T-helper 9 cell (primary cell): ENCODE results near the gene IMMP2L.
"Not testable (repeated sequence)": the region's sequence is repeated elsewhere in the genome, so short reads cannot be mapped to it uniquely, and the experiment has no call there.

ENCODE experiments used
- DNase-seq: peaks from one replicate; pipeline ENCODE4 v3.0.0-alpha.2; 2020

Gene IMMP2L

GRCh38 chr7:110664803-110665202 lies 897.5 kb downstream of the IMMP2L start:
- DNase-seq: no peak

- DNase-seq: not testable (repeated sequence)
Measured at GRCh38 chr7:110660637-110661036, 901.7 kb downstream of the IMMP2L start.

GRCh38 chr7:110650328-110650727 lies 912.0 kb downstream of the IMMP2L start:
- DNase-seq: no peak

GRCh38 chr7:110647266-110647665 lies 915.0 kb downstream of the IMMP2L start:
- no peak for DNase-seq

GRCh38 chr7:110646804-110647203 lies 915.5 kb downstream of the IMMP2L start:
- DNase-seq: no peak

GRCh38 chr7:110645616-110646015 lies 916.7 kb downstream of the IMMP2L start:
- DNase-seq: no peak

- DNase-seq: no peak
Measured at GRCh38 chr7:110645060-110645459, 917.2 kb downstream of the IMMP2L start.

- no peak for DNase-seq
Measured at GRCh38 chr7:110637252-110637651, 925.0 kb downstream of the IMMP2L start.

- no peak for DNase-seq
Measured at GRCh38 chr7:110633313-110633712, 929.0 kb downstream of the IMMP2L start.

GRCh38 chr7:110626414-110626813 lies 935.9 kb downstream of the IMMP2L start:
- no peak for DNase-seq

- no peak for DNase-seq
Measured at GRCh38 chr7:110625294-110625693, 937.0 kb downstream of the IMMP2L start.

- DNase-seq: no peak
Measured at GRCh38 chr7:110623436-110623835, 938.9 kb downstream of the IMMP2L start.

GRCh38 chr7:110621289-110621688 lies 941.0 kb downstream of the IMMP2L start:
- no peak for DNase-seq

- DNase-seq: no peak
Measured at GRCh38 chr7:110620110-110620735, 942.1 kb downstream of the IMMP2L start.
